HG03575 (cell line): ENCODE measurements around the gene DDX1.

Experiments used
- ATAC-seq: cut with Tn5 transposase; IDR thresholded peaks from one replicate; pipeline ENCODE4 v1.9.1; 2021; ENCODE audit not compliant: unreplicated experiment, insufficient number of reproducible peaks, low FRiP score; ENCODE audit errors: extremely low read depth

DDX1 gene

DNA sequence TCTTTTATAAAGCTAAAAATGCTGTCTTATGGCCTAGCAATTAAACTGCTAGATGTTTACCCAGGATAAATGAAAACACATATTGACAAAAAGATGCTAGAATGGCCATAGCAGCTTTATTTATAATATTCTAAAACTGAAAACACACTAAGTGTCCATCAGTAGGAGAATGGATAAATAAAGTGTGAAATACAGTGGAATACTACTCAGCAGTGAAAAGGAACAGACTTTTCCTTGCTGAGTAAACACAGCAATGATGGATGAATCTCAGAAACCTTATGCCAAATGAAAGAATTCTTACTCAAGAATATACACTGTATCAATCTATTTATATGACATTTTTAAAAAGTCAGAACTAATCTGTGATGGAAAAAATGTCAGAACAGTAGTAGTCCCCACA lies 33.2 kb downstream of the DDX1 start:
- ATAC-seq = no peak

DNA sequence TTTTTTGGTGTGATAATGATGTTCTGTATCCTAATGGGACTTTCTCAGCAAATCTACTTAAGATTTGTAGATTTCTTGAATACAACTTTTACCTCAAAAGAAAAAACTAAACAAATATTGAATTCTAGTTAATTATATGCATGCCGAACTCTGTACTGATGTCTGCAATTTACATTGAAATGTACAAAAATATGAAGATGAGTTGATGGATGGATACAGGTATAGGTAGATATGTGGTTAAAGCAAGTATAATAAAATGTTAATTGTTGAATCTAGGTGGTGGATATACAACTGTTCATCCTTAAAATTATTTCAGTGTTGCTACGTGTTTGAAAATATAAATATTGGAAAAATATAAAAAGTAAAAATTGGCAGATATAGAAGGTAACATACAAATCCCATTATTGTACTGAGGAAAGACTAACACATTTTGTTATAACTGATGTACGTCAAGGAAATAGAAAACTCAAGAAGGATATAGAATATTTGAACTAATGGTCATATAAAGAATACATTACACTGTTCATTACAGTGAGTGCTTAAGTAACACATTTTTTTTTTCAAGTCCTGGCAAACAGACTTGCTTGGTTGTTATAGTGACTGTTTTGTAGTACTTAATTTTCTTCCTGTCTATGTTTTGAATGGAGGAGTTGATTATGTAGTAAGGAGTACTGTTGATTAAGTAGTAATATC lies 33.8 kb downstream of the DDX1 start:
- no peak for ATAC-seq

DNA sequence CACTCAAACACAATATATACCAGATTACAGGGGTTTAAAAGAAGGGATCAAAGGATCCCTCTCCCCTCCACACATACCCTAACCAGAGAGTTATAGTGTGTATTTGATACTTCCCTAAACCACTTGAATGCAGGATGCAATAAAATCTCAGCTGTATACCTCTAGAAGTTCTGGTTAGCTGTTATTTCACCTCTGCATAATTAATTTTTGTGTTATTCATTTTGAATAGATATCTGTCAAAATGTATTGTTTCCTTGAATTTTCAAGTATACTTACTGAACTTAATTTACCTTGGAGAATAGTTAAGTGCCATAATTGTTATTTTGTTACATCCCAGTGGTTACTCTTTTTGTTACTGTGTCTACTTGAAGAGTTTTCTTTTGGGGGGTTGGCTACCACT lies 34.5 kb downstream of the DDX1 start:
- no peak for ATAC-seq

DNA sequence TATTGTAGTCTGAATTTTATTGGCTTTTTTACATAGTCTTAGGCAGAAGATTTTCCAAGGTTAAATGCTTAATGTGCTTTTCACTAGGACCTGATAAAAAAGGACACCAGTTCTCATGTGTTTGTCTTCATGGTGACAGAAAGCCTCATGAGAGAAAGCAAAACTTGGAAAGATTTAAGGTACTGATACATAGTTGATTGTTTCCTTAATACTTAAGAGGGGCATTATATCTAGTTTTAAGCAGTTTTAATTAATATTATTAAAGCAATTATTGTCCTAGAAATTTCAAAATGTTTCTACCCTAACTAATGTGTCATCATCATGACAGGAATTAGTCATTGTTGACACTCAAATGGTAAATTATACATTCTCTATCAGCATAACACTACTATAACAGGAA lies 35.3 kb downstream of the DDX1 start:
- no peak for ATAC-seq

DNA sequence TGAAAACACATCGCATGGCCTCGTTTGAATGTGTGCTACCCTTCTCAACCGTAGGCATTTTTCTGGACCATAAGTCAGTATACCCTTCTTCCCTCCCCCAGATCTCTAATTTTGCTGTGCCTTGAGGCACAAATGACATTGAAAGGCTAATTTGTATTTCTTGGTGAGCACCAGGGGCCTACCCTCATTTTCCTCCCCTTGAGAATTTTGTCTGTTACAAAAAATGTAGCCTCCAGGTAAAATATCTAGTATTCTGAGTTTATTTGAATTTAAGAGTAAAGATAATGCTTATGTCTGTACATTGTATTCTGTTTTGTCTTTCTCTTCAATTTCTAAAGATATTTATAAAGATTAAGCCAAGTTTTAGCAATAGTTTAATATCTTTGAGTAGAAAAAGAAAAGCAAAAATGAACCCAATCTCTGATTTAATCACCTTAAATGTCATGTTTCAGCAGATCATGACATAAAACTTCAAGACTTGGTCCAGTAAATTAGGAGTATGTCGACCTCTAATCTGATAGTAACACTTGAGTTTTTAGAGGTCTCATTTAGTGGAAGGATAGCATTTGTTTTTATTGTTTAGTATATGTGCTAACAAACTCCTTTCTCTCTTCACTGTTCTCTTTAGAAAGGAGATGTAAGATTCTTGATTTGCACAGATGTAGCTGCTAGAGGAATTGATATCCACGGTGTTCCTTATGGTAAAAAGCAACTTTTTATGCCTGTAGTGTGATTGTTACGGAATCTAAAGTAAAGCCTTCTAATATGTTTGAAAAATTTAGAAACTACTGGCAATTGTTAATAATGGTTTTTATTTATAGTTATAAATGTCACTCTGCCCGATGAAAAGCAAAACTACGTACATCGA lies 36.4 kb downstream of the DDX1 start:
- no peak for ATAC-seq

DNA sequence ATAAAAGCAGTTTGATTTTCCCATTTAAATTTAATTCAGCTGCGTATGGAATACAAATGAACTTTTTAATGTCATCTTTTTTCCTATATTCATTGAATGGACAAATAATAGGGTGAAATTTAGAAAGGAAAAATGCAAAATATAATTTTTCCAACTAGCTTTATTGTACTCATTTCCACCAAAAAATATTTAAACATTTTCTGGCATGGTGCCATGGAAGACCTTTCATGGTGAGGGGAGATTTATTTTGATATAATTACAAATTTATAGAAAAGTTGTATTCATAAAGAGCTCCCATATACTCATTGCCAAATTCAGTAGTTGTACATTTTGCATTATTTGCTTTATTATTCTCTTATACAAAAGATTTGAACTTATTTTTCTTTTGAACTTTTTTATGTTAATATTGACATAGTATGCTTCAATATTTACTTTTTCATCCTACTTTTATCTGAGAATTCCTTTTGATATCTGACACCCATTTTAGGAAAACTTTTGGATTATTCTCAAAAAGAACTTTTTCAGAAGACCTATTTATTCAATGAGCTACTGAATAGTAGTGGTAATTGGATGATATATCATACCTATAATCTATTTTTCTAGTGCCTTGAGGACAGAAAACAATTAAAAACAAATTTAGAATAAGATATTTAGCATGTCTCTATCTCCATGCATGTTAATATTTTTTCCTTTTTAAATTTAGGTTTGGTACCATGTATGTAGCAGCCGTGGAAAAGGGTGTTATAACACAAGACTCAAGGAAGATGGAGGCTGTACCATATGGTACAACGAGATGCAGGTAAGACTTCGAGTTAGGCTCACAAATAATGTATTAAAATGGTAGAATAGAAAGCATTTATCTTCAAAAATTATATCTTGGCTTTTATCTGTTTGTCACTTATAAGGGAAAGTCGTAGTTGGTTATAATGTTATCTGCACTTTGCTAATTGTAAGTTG lies 37.5 kb downstream of the DDX1 start:
- ATAC-seq = no peak

DNA sequence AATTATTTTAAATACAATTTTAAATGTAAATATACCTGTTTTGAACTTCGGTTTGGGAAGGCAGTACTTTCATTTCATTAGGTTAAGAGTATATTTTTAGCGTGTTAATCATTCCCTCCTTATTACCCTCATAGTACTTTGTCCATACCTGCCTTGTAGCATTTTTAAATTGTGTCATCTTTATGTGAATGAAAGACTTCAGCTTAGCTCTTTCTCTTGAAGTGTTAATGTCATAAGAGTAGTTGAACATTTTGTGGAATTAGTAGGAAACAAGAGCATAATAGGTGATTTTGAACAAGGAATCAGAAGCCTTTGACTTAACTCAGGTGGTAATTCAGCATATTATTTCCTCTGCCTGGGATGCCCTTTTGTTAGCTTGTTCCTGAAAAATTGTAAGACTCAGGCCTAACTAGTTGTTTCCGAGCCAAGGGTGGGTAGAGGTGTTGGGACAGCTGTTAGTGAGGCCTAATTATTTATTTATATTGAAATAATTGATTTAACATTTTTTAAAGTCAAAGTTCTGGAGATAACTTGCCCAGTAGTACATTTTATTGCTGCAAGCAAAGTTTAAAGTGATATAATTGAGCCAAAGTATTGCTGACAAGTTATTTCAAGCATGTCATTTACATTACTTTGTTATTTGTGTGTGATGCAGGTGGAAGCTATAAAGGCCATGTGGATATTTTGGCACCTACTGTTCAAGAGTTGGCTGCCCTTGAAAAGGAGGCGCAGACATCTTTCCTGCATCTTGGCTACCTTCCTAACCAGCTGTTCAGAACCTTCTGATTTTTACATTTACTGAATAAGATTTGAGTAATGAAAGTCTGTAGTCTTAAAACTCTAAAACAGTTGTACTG lies 38.7 kb downstream of the DDX1 start:
- no peak for ATAC-seq

DNA sequence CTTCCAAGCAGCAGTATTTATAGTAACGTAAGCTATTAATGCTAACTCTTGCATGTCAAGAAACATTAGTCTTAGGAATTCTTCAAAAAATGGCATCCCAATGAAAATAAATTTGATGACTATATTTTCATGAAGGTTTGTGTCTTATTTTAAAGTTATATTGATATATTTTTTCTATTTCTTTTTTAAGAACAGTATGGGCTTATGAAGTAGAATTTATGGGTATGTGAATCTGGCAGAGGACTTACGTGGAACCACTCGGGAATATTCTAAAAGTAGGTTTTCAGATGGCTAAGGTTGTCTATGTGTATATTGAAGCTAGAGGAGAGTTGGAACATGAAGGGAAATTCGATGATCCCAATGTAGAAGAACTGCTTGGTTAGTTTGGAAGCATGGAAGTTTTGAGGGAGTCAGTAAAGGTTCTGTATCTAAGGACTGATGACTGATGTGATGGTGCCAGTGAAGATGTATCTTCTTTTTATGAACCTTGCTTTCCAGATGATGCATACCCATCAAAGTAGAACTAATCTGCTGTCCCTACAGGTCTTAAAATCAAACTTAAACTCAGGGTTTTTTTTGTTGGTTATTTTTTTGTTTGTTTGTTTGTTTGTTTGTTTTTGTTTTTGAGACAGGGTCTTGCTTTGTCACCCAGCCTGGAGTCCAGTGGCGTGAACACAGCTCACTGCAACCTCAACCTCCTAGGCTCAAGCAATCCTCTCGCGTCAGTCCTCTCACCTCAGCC lies 39.5 kb downstream of the DDX1 start:
- ATAC-seq = no peak

DNA sequence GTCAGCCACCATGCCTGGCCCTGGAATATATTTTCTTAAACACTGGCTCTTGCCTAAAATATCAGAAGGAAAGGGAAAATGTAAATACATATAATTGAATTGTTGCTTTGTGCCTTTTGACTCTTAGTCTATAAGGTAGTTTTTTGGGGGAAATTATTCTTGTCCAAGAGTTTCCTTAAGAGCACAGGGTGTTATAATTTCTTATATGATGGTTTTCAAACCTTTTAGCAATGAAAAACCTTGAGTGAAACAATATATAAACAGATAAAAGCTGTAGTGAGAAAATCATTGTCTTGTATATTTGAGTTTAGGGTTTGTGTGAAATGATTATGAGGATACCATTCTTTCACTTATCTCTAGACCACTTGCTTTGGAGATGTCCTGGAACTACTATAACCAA lies 40.2 kb downstream of the DDX1 start:
- ATAC-seq = no peak

DNA sequence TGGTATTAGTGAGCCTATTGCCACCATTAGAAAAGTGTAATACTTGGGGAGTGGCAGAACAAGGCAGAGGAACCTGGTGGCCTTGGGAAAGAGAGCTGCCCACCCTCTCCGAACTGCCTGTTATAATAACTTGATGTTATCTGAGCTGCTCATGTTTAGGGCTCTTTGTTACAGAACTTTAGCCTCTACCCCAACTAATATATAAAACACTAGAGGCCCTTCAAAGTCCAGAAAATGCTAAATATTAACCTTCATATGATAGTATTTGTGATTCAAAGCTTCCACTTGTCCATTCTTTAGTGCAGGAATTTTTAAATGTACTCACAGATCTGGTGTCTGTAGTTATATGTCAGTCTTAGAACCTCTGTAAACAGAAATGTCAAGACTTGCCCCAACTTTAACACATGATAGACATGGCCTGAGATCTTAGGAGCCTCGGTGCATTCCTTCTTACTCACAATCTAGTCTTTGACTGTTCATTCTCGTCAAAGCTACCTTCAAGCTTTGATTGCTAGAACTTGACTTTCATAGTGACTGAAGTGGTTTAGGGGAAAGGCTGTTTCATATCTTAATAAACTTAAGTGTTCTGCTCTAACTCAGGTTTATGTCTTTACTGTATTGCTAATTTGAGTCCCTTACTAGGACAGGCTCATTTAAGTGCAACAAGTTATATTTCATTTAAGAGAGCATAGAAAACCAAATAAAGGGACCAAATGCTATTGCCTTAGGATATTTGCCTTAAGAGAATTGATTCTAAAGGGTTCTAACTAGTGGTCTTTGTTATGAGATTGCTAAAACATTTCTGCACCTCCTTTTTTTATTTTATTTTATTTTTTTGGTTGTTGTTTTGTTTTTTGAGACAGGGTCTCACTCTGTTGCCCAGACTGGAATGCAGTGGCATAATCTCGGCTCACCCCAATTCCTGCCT lies 41.6 kb downstream of the DDX1 start:
- ATAC-seq = no peak

DNA sequence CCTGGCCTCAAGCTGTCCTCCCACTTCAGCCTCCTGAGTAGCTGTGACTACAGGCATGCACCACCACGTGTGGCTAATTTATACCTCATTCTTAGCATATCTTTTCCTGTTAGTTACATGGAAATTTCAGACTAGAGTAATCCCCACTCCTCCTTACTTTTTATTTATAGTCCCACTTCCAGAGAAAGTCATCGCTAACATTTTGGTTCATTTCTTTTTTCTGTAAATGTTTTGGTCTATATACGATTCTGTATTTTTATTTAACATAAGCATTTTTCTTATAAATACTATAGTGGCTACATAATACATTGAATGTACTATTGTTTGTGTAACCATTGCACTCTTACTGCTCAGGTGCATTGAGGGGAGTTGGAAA lies 42.3 kb downstream of the DDX1 start:
- ATAC-seq = no peak

DNA sequence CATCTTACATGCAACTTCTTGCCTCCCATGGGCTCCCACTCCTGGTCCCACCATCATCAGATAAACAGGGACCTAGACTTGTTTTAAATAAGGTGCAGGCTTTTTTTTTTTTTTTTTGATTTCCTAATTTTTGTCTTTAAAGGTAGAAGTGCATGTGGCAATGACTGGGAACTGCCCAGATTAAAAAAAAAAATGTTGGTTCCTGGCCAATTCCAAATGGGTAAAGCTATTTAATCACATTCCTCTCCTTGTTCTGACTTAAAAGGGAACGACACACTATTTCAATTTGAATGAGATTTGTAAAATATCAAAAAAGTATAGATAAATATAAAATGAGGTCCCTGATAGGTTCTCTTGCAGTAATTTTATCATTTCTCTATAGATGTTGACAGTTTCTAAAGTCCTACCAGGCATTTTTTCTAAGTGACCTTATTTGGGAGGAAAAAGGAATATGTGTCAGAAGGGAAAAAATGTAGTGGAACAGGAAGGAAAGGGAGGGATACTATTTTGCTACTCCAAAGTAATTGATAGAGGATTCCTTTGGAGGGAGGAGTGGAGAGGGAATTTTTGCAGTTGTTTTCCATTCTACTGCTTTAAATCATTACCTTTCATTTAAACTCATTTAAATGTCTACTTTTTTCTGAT lies 43.3 kb downstream of the DDX1 start:
- no peak for ATAC-seq

DNA sequence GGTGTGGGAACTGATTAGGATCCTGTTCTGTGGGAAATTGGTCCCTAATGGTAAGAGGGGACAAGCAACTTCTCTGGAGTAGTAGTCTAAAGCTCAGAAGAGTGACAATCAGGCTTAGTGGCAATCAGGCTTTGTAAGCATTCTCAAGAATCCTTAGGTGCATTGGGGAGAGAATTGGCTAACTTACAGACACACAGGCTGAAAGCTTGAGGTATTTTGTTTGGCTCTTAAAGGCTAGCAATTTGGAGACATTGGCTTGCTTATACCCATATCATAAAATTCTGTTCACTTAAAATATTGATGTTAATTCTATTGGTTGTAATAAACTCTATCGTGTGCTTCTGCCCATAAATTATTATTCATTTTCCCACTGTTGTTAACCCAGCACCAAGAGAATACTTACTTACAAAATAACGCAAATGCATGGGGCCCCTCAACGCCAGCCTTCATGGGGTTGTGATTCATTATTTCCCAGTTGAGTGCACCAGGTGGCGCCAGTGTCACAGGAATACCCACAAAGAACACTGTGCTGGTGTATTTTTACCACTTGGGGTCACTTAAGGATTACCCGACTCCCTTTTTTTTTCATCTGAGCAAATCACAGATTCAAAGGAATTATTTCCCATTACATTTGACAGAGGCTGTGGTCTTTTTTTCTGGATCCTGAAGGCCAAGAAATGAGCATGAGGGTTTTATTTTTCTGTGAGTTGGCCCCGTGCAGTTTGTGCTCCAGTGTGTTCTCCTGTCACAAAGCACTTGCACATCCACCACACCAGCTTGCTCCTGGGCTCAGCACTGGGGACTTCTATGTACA lies 45.5 kb downstream of the DDX1 start:
- ATAC-seq = no peak

DNA sequence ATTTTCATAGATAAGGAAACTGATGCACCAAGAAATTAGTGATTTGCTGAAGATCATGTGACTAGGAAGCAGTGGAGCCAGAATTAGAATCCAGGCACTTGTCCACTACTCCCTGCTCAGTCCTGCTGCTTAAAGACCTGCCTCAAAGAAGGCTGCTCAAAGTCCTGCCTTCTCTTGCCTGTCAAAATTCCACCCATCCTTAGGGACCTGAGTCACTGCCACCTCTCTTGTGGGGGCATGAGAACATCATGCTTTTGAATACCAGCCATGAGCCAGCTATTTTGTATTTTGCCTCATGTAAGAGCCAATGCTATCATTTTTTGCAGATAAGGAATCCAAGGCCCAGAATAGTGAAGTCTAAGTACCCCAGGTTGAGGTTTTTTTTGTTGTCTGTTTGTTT lies 47.1 kb downstream of the DDX1 start:
- ATAC-seq = no peak

DNA sequence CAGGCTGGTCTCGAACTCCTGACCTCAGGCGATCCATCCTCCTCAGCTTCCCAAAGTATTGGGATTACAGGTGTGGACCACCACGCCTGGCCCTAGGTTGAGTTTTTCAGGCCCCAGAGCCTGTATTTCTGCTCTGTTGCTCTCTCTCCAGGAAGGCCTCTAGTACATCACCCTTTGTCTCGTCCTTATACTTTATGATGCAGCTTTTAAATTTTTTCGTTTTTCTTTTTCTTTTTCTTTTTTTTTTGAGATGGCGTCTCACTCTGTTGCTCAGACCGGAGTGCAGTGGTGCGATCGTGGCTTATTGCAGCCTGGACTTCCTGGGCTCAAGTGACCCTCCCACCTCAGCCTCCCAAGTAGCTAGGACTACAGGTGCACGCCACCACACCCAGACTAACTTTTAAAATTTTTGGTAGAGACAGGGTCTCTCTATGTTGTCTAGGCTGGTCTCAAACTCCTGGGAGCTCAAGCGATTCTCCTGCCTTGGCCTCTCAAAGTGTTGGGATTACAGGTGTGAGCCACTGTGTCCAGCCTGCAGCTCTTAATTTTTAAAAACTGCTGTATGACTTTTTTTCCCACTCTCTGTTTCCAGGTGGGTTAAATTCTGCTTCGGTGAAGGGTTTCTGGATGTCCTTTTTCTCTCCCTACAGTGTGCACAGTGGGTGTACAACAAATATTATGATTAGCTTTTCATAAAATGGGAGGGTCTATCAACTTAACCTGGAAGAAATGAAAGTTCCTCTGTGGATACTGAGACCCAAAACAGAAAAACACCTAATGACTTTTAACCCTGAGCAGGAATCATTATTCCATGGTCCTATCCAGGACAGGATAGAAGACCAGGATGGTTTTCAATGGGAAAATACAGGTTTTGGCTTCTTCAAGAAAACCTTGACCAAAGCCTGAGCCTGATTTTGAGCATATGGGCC lies 47.9 kb downstream of the DDX1 start:
- no peak for ATAC-seq
